ENCODE results near the gene EID2B. TPM values are rescaled to one million over a fixed set of nuclear protein-coding genes. Genes with fewer than 3 reads are reported as not detected.
A peak's percentile ranks its signal among the peaks of the same experiment; 100 is the strongest.

The EID2B gene
- total and polyA plus RNA-seq, 2 of the 13 experiments (the other 11 are each of a cell fraction or from before 2014, with no cell fraction given) = 2.5 to 3.7 TPM

- TF ChIP-seq POGK (CRISPR knock-in tag; conservative IDR thresholded peaks at IDR 0.05) (peak; percentile 84), USF2 (IDR thresholded peaks at IDR 0.05; ENCODE audit: low read depth, low read length) (no peak), USF2 (CRISPR knock-in tag; IDR thresholded peaks at IDR 0.05; ENCODE audit: borderline replicate concordance) (no peak), SCMH1 (CRISPR knock-in tag; IDR thresholded peaks at IDR 0.05; ENCODE audit: borderline replicate concordance) (no peak), ZNF296 (CRISPR knock-in tag; conservative IDR thresholded peaks at IDR 0.05) (peak; percentile 84; the same call in 1 of the 2 replicates), HOXA3 (CRISPR knock-in tag; IDR thresholded peaks at IDR 0.05) (peak; percentile 89), NPAS2 (CRISPR knock-in tag; IDR thresholded peaks at IDR 0.05; ENCODE audit: borderline replicate concordance) (no peak), ONECUT2 (CRISPR knock-in tag; IDR thresholded peaks at IDR 0.05) (no peak), MBNL3 (CRISPR knock-in tag; conservative IDR thresholded peaks at IDR 0.05) (no peak), HOXA9 (CRISPR knock-in tag; IDR thresholded peaks at IDR 0.05; ENCODE audit: borderline replicate concordance) (peak; percentile 99), ZNF292 (CRISPR knock-in tag; IDR thresholded peaks at IDR 0.05; ENCODE audit: borderline replicate concordance, low read depth) (no peak), ZNF235 (CRISPR knock-in tag; IDR thresholded peaks at IDR 0.05; ENCODE audit: borderline replicate concordance) (peak; percentile 86), HNF4G (IDR thresholded peaks at IDR 0.05; ENCODE audit: borderline replicate concordance, low read depth, low read length) (no peak), HNF4G (CRISPR knock-in tag; IDR thresholded peaks at IDR 0.05; ENCODE audit: borderline replicate concordance, low read depth) (peak; percentile 48; the same call in 1 of the 2 replicates), ZBTB2 (CRISPR knock-in tag; IDR thresholded peaks at IDR 0.05; ENCODE audit: low read depth) (peak; percentile 93), CSRNP1 (CRISPR knock-in tag; IDR thresholded peaks at IDR 0.05) (peak; percentile 99), TEAD2 (CRISPR knock-in tag; IDR thresholded peaks at IDR 0.05) (peak; percentile 98)
- TF ChIP-seq, protein P1, sequence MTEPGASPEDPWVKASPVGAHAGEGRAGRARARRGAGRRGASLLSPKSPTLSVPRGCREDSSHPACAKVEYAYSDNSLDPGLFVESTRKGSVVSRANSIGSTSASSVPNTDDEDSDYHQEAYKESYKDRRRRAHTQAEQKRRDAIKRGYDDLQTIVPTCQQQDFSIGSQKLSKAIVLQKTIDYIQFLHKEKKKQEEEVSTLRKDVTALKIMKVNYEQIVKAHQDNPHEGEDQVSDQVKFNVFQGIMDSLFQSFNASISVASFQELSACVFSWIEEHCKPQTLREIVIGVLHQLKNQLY (CRISPR knock-in tag; IDR thresholded peaks at IDR 0.05) = peak; percentile 46; the same call in 1 of the 2 replicates
- TF ChIP-seq, protein P2, sequence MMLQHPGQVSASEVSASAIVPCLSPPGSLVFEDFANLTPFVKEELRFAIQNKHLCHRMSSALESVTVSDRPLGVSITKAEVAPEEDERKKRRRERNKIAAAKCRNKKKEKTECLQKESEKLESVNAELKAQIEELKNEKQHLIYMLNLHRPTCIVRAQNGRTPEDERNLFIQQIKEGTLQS (CRISPR knock-in tag; IDR thresholded peaks at IDR 0.05) = peak; percentile 52; the same call in 1 of the 2 replicates
These were observed 29.8 kb downstream of the EID2B start (continued) for GRCh38 chr19:39502640-39503417.

Measured in HepG2 (cell line).